ENCODE measurements around the gene FAM13A. TPM values are rescaled to one million over a fixed set of nuclear protein-coding genes. Genes with fewer than 3 reads are reported as not detected.

The FAM13A gene
- total RNA-seq: 10 to 100 TPM; 15.2 to 76.0 (median 35.1) TPM
- 10 to 100 TPM in 1 of 3 donors, 1 to 10 TPM in 2; 3.8 to 10.4 (median 6.0) TPM for polyA plus RNA-seq
- long read RNA-seq, donor 1, full-length matches to known transcripts: 25 of 58 reads
- long read RNA-seq, donor 1, partial matches to known transcripts: 17 of 58 reads
- long read RNA-seq, donor 1, other reads (novel, unspliced or antisense): 16 of 58 reads
- long read RNA-seq, donor 2, full-length matches to known transcripts: 8 of 25 reads
- long read RNA-seq, donor 2, partial matches to known transcripts: 8 of 25 reads
- long read RNA-seq, donor 2, other reads (novel, unspliced or antisense): 9 of 25 reads

GRCh38 chr4:89056953-89057398 is at the start of gene FAM13A:
Gene FAM13A (minus strand): TSS chr4:89057185. CDS start chr4:89056964, 221 bp downstream.
- WGBS, 3 donors: 2 to 4% (median 2%) methylated on average over 9 of the region's 9 CpGs
- Histone ChIP-seq H3K36me3 (ENCODE audit: insufficient read depth in 1 of 2, low read depth in 1 of 2) (no peaks in the 10 kb centered on the region), H3K4me3 (peak within 1 kb of the TSS; percentile 66), H3K4me1 (peaks cover 16% of the 10 kb centered on the region), H3K27me3 (ENCODE audit: insufficient read depth in 3 of 3, low read length in 2 of 3) (no peaks in the 10 kb centered on the region), H3K9me3 (no peaks in the 10 kb centered on the region), H3K27ac (peak within 1 kb of the TSS; percentile 81)
- DNase-seq (peak; percentile 61 to 82), ATAC-seq (peak; percentile 95 to 100 (median 98))
- TF ChIP-seq CTCF (IDR thresholded peaks at IDR 0.05): no peak
- intact Hi-C loops (cut with DNase I): loop anchor here in 1 of 2 donors (2.0 kb wide), 1 partner anchor 54 kb away; the partner anchor contains the start of gene TIGD2

- intact Hi-C loops (cut with DNase I): loop anchor here in 1 of 2 donors (10.0 kb wide), 1 partner anchor 401 kb away; no protein-coding TSS in a partner anchor
- Histone ChIP-seq H3K9me3 (no peaks in the 10 kb centered on the region), H3K27ac (no peak overlapping the region), H3K36me3 (ENCODE audit: insufficient read depth in 1 of 2, low read depth in 1 of 2) (no peaks in the 10 kb centered on the region), H3K4me3 (no peak overlapping the region), H3K4me1 (peaks cover 6% of the 10 kb centered on the region), H3K27me3 (ENCODE audit: insufficient read depth in 3 of 3, low read length in 2 of 3) (no peaks in the 10 kb centered on the region)
- no peak for ATAC-seq
- 85 to 90% (median 86%) methylated on average over 6 of the region's 6 CpGs for WGBS, 3 donors
- no peak for DNase-seq
- TF ChIP-seq CTCF (IDR thresholded peaks at IDR 0.05): no peak
Measured at GRCh38 chr4:89105726-89106125, 48.7 kb upstream of the FAM13A start.

- TF ChIP-seq CTCF (IDR thresholded peaks at IDR 0.05): no peak
- Histone ChIP-seq H3K9me3 (no peaks in the 10 kb centered on the region), H3K4me3 (no peak overlapping the region), H3K27ac (no peak overlapping the region), H3K27me3 (ENCODE audit: insufficient read depth in 3 of 3, low read length in 2 of 3) (no peaks in the 10 kb centered on the region), H3K4me1 (no peaks in the 10 kb centered on the region), H3K36me3 (ENCODE audit: insufficient read depth in 1 of 2, low read depth in 1 of 2) (no peaks in the 10 kb centered on the region)
- whole genome bisulfite sequencing, 3 donors: 87 to 90% (median 88%) methylated on average over 11 of the region's 11 CpGs
- intact Hi-C loops (cut with DNase I): loop anchor here in 1 of 2 donors (10.0 kb wide), 1 partner anchor 397 kb away; no protein-coding TSS in a partner anchor
- no peak for ATAC-seq
- no peak for DNase-seq
Measured at GRCh38 chr4:89101256-89102161, 44.5 kb upstream of the FAM13A start.

GRCh38 chr4:89100853-89101252 is 43.9 kb upstream of the FAM13A start:
- 71 to 75% (median 73%) methylated on average over 3 of the region's 3 CpGs for WGBS, 3 donors
- H3K4me1 ChIP-seq: no peaks in the 10 kb centered on the region
- DNase-seq (no peak), ATAC-seq (no peak)
- no peaks in the 10 kb centered on the region for H3K27me3 ChIP-seq (ENCODE audit: insufficient read depth in 3 of 3, low read length in 2 of 3)
- no peak overlapping the region for H3K27ac ChIP-seq
- no peak for TF ChIP-seq CTCF (IDR thresholded peaks at IDR 0.05)
- no peak overlapping the region for H3K4me3 ChIP-seq
- H3K36me3 ChIP-seq (ENCODE audit: insufficient read depth in 1 of 2, low read depth in 1 of 2): no peaks in the 10 kb centered on the region
- intact Hi-C loops (cut with DNase I): loop anchor here in 1 of 2 donors (10.0 kb wide), 1 partner anchor 396 kb away; no protein-coding TSS in a partner anchor
- no peaks in the 10 kb centered on the region for H3K9me3 ChIP-seq
